K562 (cell line): ENCODE results near the gene INSR. TPM values are rescaled to one million over a fixed set of nuclear protein-coding genes. Genes with fewer than 3 reads are reported as not detected.

Source experiments
- EGR1 ChIP-seq: fragments of 450-650 bp; conservative IDR thresholded peaks from 2 replicates; pipeline ENCODE4 v1.6.1; 2017; ENCODE audit warnings: mild to moderate bottlenecking
- MGA ChIP-seq: fragments of 450-650 bp; IDR thresholded peaks from 2 replicates; pipeline ENCODE4 v1.6.1; 2016; ENCODE audit warnings: mild to moderate bottlenecking, moderate library complexity
- MITF ChIP-seq: IDR thresholded peaks from 2 replicates; pipeline ENCODE4 v1.6.1; 2014; ENCODE audit warnings: antibody characterized with exemption
- polyA plus RNA-seq, 8 experiments: library from polyadenylated mRNA; depleted of rRNA in 4 of 8; stranded (reverse) in 5 of 8; unstranded in 3 of 8; fragments of >200 nt; fragmentation: Nextera tagmentation in 2 of 8; fragmentation: Illumina TruSeq in 1 of 8; extraction: Ambion mirVana in 2 of 8; extraction: Trizol in 1 of 8; gene quantifications; 2 replicates each; pipeline versions ENCODE4 v1.2.1 to v1.2.3, GENCODE V29; 2011 to 2014; ENCODE audit warnings: inconsistent platforms in 1 of 8, missing spikeins in 1 of 8
- total RNA-seq, 7 experiments: library from RNA; depleted of rRNA in 6 of 7; stranded (reverse); fragments of >200 nt in 6 of 7; fragmentation: Illumina TruSeq in 2 of 7; extraction: Trizol in 2 of 7; gene quantifications; 2 replicates each; pipeline versions ENCODE4 v1.2.1 to v1.2.3, GENCODE V29; 2011 to 2021; ENCODE audit warnings: low replicate concordance in 1 of 7

INSR gene
- total and polyA plus RNA-seq, 9 of the 15 experiments (the other 6 are each of a cell fraction or from before 2014, with no cell fraction given), result 0.04 to 0.88 (median 0.41) TPM

GRCh38 chr19:7219056-7219455, 75.2 kb downstream of the INSR start (continued):
- TF ChIP-seq MGA, result no peak
- no peak for TF ChIP-seq EGR1
- no peak for TF ChIP-seq MITF
